Prostate gland (tissue), 2 donors: ENCODE measurements around the gene SSBP3. TPM values are rescaled to one million over a fixed set of nuclear protein-coding genes. Genes with fewer than 3 reads are reported as not detected.

Experiments
- DNase-seq: peaks from one replicate; pipeline ENCODE4 v3.0.0-alpha.2; 2019; ENCODE audit warnings: low spot score
- H3K27ac ChIP-seq, 2 donors: fragments of 200-600 bp; sonication (generic); 2 replicates each; pipeline ENCODE4 v1.5.1; 2017 to 2019
- H3K27me3 ChIP-seq: fragments of 200-600 bp; sonication (generic); replicated peaks from 2 replicates; pipeline ENCODE4 v1.5.1; 2019; ENCODE audit not compliant: insufficient read depth
- H3K36me3 ChIP-seq, 2 donors: fragments of 200-600 bp; sonication (generic); 1 replicate in 1 of 2; 2 replicates in 1 of 2; pipeline versions ENCODE4 v1.5.1 to v1.8.1; 2017 to 2019
- H3K4me1 ChIP-seq: fragments of 200-600 bp; sonication (generic); replicated peaks from 2 replicates; pipeline ENCODE4 v1.5.1; 2019
- H3K4me3 ChIP-seq, 2 donors: fragments of 200-600 bp; sonication (generic); 2 replicates each; pipeline ENCODE4 v1.5.1; 2017 to 2019
- H3K9me3 ChIP-seq: fragments of 200-600 bp; sonication (generic); 2 replicates; pipeline ENCODE4 v1.5.1; 2017
- POLR2A ChIP-seq: fragments of 450-650 bp; IDR thresholded peaks from one replicate; pipeline ENCODE4 v1.6.1; 2016; ENCODE audit warnings: antibody characterized with exemption, mild to moderate bottlenecking
- POLR2AphosphoS5 ChIP-seq: sonication (generic); formaldehyde crosslinking; IDR thresholded peaks from one replicate; pipeline ENCODE4 v1.6.1; 2017; ENCODE audit warnings: antibody characterized with exemption
- WGBS: methylation state at CpG from one replicate; pipeline ENCODE4 v1.1.5; 2018; 5-methylcytosine and 5-hydroxymethylcytosine counted together
- intact Hi-C: fragments of 100-400 bp; cut with DNase I; formaldehyde crosslinking; loops from one replicate; pipeline ENCODE4 v1.14.2; 2022
- total RNA-seq, 2 donors: library from RNA; depleted of rRNA; stranded (reverse); fragments of >200 nt; gene quantifications; one replicate each; pipeline ENCODE4 v1.1.0, GENCODE V29; 2016
- TF ChIP-seq, protein P1 (sequence below), 4 experiments: fragments of 200-600 bp in 2 of 4; fragments of 450-650 bp in 2 of 4; sonication (generic) in 2 of 4; IDR thresholded peaks; 1 replicate in 3 of 4; 2 replicates in 1 of 4; pipeline ENCODE4 v1.5.1; 2016 to 2019; ENCODE audit warnings: antibody characterized with exemption in 4 of 4, mild to moderate bottlenecking in 2 of 4, moderate library complexity in 2 of 4

The SSBP3 gene
- total RNA-seq, 2 donors from 2014 or later, result 45.0 to 94.4 TPM

DNA sequence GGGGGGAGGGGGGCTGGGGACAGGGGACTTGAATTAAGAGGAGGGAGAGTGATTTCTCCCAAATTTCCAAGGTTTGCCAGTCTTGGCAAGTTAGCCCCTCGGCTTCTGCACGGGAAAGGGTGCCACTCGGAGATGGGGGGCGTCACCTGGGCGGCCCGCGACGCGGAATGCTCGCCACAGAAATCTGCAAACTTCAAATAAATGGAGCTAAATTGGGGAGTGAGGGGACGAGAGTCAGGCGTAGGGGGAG lies 885 bp upstream of the SSBP3 start:
- H3K4me1 ChIP-seq, result peaks cover 7% of the 10 kb centered on the region
- no peaks in the 10 kb centered on the region for H3K27me3 ChIP-seq
- peak overlapping the region; percentile 92 to 94 for H3K27ac ChIP-seq
- intact Hi-C loops, result loop anchor here (1.0 to 5.0 kb wide), 5 partner anchors 81 to 285 kb away; partner anchors contain the start of gene ACOT11
- TF ChIP-seq POLR2AphosphoS5 (no peak), POLR2A (no peak)
- TF ChIP-seq, protein P1, sequence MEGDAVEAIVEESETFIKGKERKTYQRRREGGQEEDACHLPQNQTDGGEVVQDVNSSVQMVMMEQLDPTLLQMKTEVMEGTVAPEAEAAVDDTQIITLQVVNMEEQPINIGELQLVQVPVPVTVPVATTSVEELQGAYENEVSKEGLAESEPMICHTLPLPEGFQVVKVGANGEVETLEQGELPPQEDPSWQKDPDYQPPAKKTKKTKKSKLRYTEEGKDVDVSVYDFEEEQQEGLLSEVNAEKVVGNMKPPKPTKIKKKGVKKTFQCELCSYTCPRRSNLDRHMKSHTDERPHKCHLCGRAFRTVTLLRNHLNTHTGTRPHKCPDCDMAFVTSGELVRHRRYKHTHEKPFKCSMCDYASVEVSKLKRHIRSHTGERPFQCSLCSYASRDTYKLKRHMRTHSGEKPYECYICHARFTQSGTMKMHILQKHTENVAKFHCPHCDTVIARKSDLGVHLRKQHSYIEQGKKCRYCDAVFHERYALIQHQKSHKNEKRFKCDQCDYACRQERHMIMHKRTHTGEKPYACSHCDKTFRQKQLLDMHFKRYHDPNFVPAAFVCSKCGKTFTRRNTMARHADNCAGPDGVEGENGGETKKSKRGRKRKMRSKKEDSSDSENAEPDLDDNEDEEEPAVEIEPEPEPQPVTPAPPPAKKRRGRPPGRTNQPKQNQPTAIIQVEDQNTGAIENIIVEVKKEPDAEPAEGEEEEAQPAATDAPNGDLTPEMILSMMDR (IDR thresholded peaks at IDR 0.05), result no peak
- no peaks in the 10 kb centered on the region for H3K9me3 ChIP-seq
- H3K4me3 ChIP-seq, result peak overlapping the region; percentile 81 to 95
- no peaks in the 10 kb centered on the region for H3K36me3 ChIP-seq
- 0% methylated on average over 12 of the region's 12 CpGs for WGBS
- DNase-seq, result no peak

DNA sequence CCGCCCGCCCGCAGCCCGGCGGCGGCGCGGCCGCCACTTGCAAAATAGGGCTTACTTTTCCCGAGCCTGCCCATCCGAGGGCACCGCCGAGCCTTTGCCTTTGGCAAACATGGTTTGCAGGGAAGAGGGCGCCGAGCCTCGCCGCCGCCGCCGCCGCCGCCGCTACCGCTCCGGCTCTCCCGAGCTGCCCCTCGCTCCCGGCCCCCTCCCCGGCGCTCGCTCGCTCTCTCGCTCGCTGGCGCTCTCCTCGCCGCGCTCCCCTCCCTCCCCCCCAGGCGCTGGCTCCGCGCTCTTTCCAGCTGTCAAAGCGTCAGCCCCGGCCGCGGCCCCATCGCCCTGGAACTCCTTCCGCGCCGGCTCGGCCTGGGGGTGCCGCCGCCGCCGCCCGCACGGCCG lies 298 bp downstream of the SSBP3 start:
- Histone ChIP-seq H3K36me3 (no peaks in the 10 kb centered on the region), H3K27ac (peak overlapping the region; percentile 41 to 92), H3K4me3 (peak overlapping the region; percentile 81 to 95), H3K27me3 (no peaks in the 10 kb centered on the region), H3K4me1 (peaks cover 7% of the 10 kb centered on the region), H3K9me3 (no peaks in the 10 kb centered on the region)
- TF ChIP-seq POLR2A, result no peak
- no peak for TF ChIP-seq POLR2AphosphoS5
- TF ChIP-seq, protein P1 (IDR thresholded peaks at IDR 0.05), result no peak
- WGBS, result 1% methylated on average over 44 of the region's 57 CpGs
- intact Hi-C loops, result loop anchor here (2.0 to 5.0 kb wide), 4 partner anchors 94 to 284 kb away; partner anchors contain the start of gene ACOT11
- no peak for DNase-seq

DNA sequence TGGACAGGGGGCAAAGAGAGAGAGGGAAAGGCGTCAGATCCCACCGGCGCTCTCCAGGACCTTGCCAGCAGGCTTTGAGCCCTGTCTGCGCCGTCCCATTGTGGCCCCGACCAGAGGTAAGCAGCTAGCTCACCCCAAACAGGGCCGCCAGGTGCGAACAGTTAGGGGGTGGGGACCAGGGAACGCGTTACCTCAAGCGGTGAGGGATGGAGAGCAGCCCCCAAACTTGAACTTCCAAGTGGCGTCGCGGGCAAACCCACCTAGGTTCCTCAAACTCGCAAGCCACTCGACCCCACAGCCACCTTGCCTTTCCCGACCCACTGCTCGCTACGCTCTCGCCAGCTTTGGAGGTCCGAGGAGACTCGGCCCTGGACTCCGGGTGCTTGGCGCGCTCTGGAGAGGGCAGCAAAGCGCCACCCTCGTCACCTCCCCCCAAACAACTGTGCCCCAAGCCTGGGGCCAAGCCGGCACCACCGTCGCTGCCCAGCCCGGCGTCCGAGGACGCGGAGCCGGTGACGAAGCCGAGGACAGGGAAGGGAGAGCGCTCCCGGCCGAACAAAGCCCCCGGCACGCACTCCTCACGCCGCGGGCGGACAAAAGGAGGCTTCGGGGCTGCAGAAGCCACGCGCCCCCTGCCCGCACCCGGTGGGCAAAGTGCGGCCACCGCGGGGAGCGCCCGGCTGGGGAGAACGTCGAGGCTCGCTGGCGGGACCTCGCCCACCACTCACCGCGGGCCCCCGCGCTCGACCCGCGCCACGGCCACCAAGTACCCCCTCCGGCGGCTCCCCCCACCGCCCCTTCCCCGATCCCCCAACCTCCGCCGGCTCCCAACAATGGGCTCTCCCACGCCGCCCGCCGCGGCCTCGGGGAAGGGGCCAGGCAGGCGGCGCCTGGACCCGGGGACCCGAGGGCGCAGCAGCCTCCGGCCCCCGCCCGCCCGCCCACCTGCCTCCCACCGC lies 976 bp downstream of the SSBP3 start:
- peak overlapping the region; percentile 81 to 95 for H3K4me3 ChIP-seq
- intact Hi-C loops, result loop anchor here (5.0 kb wide), 3 partner anchors 93 to 283 kb away; partner anchors contain the start of gene ACOT11
- no peak for DNase-seq
- H3K9me3 ChIP-seq, result no peaks in the 10 kb centered on the region
- no peaks in the 10 kb centered on the region for H3K36me3 ChIP-seq
- WGBS, result 2% methylated on average over 69 of the region's 92 CpGs
- no peaks in the 10 kb centered on the region for H3K27me3 ChIP-seq
- peaks cover 7% of the 10 kb centered on the region for H3K4me1 ChIP-seq
- H3K27ac ChIP-seq, result peak overlapping the region; percentile 64 to 92
- no peak for TF ChIP-seq POLR2AphosphoS5
- TF ChIP-seq, protein P1 (IDR thresholded peaks at IDR 0.05), result peak in 2 of 4 experiments; percentile 8 to 16

DNA sequence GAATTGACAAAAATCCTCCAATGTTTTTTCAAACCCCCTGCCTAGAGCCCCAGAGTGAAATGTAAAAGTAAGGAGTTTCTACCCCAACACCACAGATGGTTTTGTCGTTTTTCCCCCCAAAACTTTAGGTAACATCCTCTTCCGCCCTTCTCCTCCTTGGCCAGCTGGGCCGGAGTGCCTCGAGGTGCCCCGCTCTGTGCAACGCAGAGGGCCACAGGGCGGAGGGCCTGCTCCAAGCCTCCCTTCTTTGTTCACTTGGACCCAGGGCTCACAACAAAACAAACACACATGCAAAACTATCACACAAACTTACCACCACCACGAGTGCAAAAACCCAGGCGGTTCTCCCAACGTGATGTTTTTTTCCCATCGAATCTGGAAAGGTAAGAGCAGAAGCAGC lies 1.9 kb downstream of the SSBP3 start:
- Histone ChIP-seq H3K36me3 (peaks cover 0 to 5% of the 10 kb centered on the region in 2 donors), H3K27ac (peak overlapping the region; percentile 64 to 92), H3K27me3 (no peaks in the 10 kb centered on the region), H3K4me3 (peak overlapping the region; percentile 81 to 95), H3K9me3 (no peaks in the 10 kb centered on the region), H3K4me1 (peaks cover 7% of the 10 kb centered on the region)
- 36% methylated on average over 11 of the region's 11 CpGs for WGBS
- intact Hi-C loops, result no loop called here
- TF ChIP-seq POLR2A (no peak), POLR2AphosphoS5 (no peak)
- TF ChIP-seq, protein P1 (IDR thresholded peaks at IDR 0.05), result no peak
- DNase-seq, result no peak
